GM12878 (cell line): ENCODE measurements around the gene LGALS13. TPM values are rescaled to one million over a fixed set of nuclear protein-coding genes. Genes with fewer than 3 reads are reported as not detected.

ENCODE experiments used
- ATAC-seq: fragments of 200-7000 bp; cut with Tn5 transposase; 3 replicates; pipeline ENCODE4 v1.9.1; 2020; ENCODE audit warnings: mild to moderate bottlenecking, moderate library complexity
- Bru-seq: library from RNA; stranded (reverse); fragments of 400-500 nt; gene quantifications from one replicate; lab custom pipeline; 2021; lab: Mats Ljungman, UMichigan
- BruChase-seq, 2 experiments: library from RNA; stranded (reverse); fragments of 400-500 nt; gene quantifications; one replicate each; lab custom pipeline; 2021; lab: Mats Ljungman, UMichigan
- BruUV-seq: library from RNA; stranded (reverse); fragments of 400-500 nt; replicated peaks from 2 replicates; lab custom pipeline; 2021; lab: Mats Ljungman, UMichigan
- CTCF ChIA-PET: fragments of 300-600 bp; sonication (Branson Sonifier 250); formaldehyde crosslinking; extraction: SDS; loops from one replicate; lab custom pipeline; 2021; ENCODE audit warnings: inconsistent platforms; lab: Yijun Ruan, JAX
- POLR2A ChIA-PET: fragments of 350-600 bp; formaldehyde crosslinking; extraction: SDS; loops from one replicate; lab custom pipeline; 2021; ENCODE audit warnings: inconsistent platforms; lab: Charles Lee
- RAD21 ChIA-PET: fragments of 300-600 bp; sonication (Branson Sonifier 250); formaldehyde crosslinking; loops from one replicate; lab custom pipeline; 2023; ENCODE audit warnings: antibody characterized with exemption; ENCODE audit not compliant: unreplicated experiment; lab: Charles Lee
- SMC1A ChIA-PET: fragments of 300-600 bp; sonication (Branson Sonifier 250); formaldehyde crosslinking; loops from one replicate; lab custom pipeline; 2023; ENCODE audit not compliant: unreplicated experiment, uncharacterized antibody; lab: Charles Lee
- DNase-seq: peaks from one replicate; pipeline ENCODE4 v3.0.0-alpha.2; 2011; ENCODE audit warnings: low read depth, low spot score
- FAIRE-seq: peaks from 3 replicates; lab custom pipeline; 2011; peaks lifted over from hg19 to GRCh38; lab: Jason Lieb, UNC
- H2AFZ ChIP-seq: 2 replicates; pipeline ENCODE4 v1.6.0; 2011; ENCODE audit warnings: low read depth, low read length, control low read depth; ENCODE audit not compliant: control insufficient read depth
- H3K27ac ChIP-seq: 2 replicates; pipeline ENCODE4 v1.5.1; 2011; ENCODE audit warnings: control low read depth; ENCODE audit not compliant: control insufficient read depth, insufficient read depth
- H3K27me3 ChIP-seq, 2 experiments: replicated peaks in 1 of 2; 2 replicates each; pipeline versions ENCODE4 v1.6.0 to v1.6.1; 2011; ENCODE audit warnings: low read length in 1 of 2; ENCODE audit not compliant: control insufficient read depth in 2 of 2, insufficient read depth in 2 of 2
- H3K36me3 ChIP-seq, 2 experiments: 2 replicates each; pipeline ENCODE4 v1.5.1; 2011; ENCODE audit warnings: low read length in 1 of 2; ENCODE audit not compliant: control insufficient read depth in 2 of 2, insufficient read depth in 2 of 2
- H3K4me1 ChIP-seq: 2 replicates; pipeline ENCODE4 v1.6.1; 2011; ENCODE audit warnings: mild to moderate bottlenecking, low read length, moderate library complexity, mixed read lengths; ENCODE audit not compliant: control insufficient read depth, insufficient read depth
- H3K4me2 ChIP-seq: 2 replicates; pipeline ENCODE4 v1.6.0; 2011; ENCODE audit warnings: control low read depth; ENCODE audit not compliant: control insufficient read depth, insufficient read depth
- H3K4me3 ChIP-seq: fragments of 200-600 bp; sonication (generic); 2 replicates; pipeline ENCODE4 v1.5.1; 2016
- H3K79me2 ChIP-seq: 2 replicates; pipeline ENCODE4 v1.6.0; 2011; ENCODE audit warnings: low read length; ENCODE audit not compliant: control insufficient read depth, insufficient read depth
- H3K9ac ChIP-seq: 2 replicates; pipeline ENCODE4 v1.8.0; 2011; ENCODE audit warnings: low read length, control low read depth, mixed read lengths; ENCODE audit not compliant: control insufficient read depth, insufficient read depth
- H3K9me3 ChIP-seq: replicated peaks from 3 replicates; pipeline ENCODE4 v1.5.1; 2011; ENCODE audit warnings: mild to moderate bottlenecking, low read length; ENCODE audit not compliant: control insufficient read depth, insufficient read depth
- H4K20me1 ChIP-seq: 2 replicates; pipeline ENCODE4 v1.6.0; 2011; ENCODE audit not compliant: control insufficient read depth, insufficient read depth
- BCL11A ChIP-seq: IDR thresholded peaks from 2 replicates; pipeline ENCODE4 v1.6.1; 2011; ENCODE audit warnings: low read depth, low read length
- BHLHE40 ChIP-seq, 2 experiments: fragments of 450-650 bp in 1 of 2; IDR thresholded peaks; 2 replicates each; pipeline ENCODE4 v1.6.1; 2011 to 2017; ENCODE audit warnings: low read depth in 2 of 2, borderline replicate concordance in 1 of 2, improper control_type of control experiment in 1 of 2, low read length in 1 of 2, mild to moderate bottlenecking in 1 of 2
- CEBPB ChIP-seq, 2 experiments: fragments of 150-350 bp in 1 of 2; IDR thresholded peaks; 2 replicates each; pipeline ENCODE4 v1.6.1; 2012 to 2014; ENCODE audit warnings: low read depth in 2 of 2, low read length in 2 of 2, borderline replicate concordance in 1 of 2, inconsistent platforms in 1 of 2
- HDAC2 ChIP-seq: fragments of 200-600 bp; sonication (generic); IDR thresholded peaks from 2 replicates; pipeline ENCODE4 v1.6.1; 2017
- MYB ChIP-seq: fragments of 150-350 bp; IDR thresholded peaks from 2 replicates; pipeline ENCODE4 v1.6.1; 2014; ENCODE audit warnings: mild to moderate bottlenecking, low read depth, low read length, borderline replicate concordance
- PRDM15 ChIP-seq: fragments of 450-650 bp; formaldehyde crosslinking; IDR thresholded peaks from 2 replicates; pipeline ENCODE4 v1.4.0; 2020; ENCODE audit warnings: mild to moderate bottlenecking, moderate library complexity
- RB1 ChIP-seq: fragments of 450-650 bp; formaldehyde crosslinking; IDR thresholded peaks from 2 replicates; pipeline ENCODE4 v1.6.1; 2017; ENCODE audit warnings: mild to moderate bottlenecking, borderline replicate concordance
- SMAD1 ChIP-seq: fragments of 450-650 bp; IDR thresholded peaks from 2 replicates; pipeline ENCODE4 v1.6.1; 2018; ENCODE audit warnings: mild to moderate bottlenecking, low read depth; ENCODE audit not compliant: partially characterized antibody
- STAT3 ChIP-seq: IDR thresholded peaks from 2 replicates; pipeline ENCODE4 v1.6.1; 2011; ENCODE audit warnings: low read depth, low read length, improper control_type of control experiment
- ZNF274 ChIP-seq: IDR thresholded peaks from one replicate; pipeline ENCODE4 v1.8.0; 2011; ENCODE audit not compliant: insufficient read length, insufficient read depth
- ZZZ3 ChIP-seq: IDR thresholded peaks from 2 replicates; pipeline ENCODE4 v1.6.1; 2011; ENCODE audit warnings: low read depth; ENCODE audit not compliant: control insufficient read depth, insufficient read length
- WGBS: methylation state at CpG from one replicate; pipeline ENCODE4 v1.1.6; 2016; ENCODE audit warnings: low lambda C conversion rate; ENCODE audit not compliant: insufficient replicate concordance, insufficient coverage; ENCODE audit errors: missing lambda C conversion rate; 5-methylcytosine and 5-hydroxymethylcytosine counted together
- in situ Hi-C: fragments of 300-500 bp; cut with MboI; formaldehyde crosslinking; loops from 9 replicates; pipeline ENCODE4 v1.14.3; 2018; ENCODE audit warnings: mixed read lengths
- intact Hi-C: fragments of 100-400 bp; cut with micrococcal nuclease; formaldehyde crosslinking; loops from one replicate; pipeline ENCODE4 v1.14.2; 2022; ENCODE audit not compliant: unreplicated experiment
- long read RNA-seq, 2 experiments: library from polyadenylated mRNA; unstranded; transcript quantifications; one replicate each; pipeline ENCODE4 v2.0.0, GENCODE V29; 2019 to 2020
- polyA minus RNA-seq, 3 experiments: library from RNA; depleted of rRNA, polyadenylated mRNA; stranded (reverse); fragments of >200 nt; gene quantifications; 2 replicates each; pipeline ENCODE4 v1.2.3, GENCODE V29; 2011
- polyA plus RNA-seq, 11 experiments: library from polyadenylated mRNA; depleted of rRNA in 4 of 11; unstranded in 6 of 11; stranded (reverse) in 5 of 11; fragments of >200 nt; fragmentation: Nextera tagmentation in 4 of 11; fragmentation: Illumina TruSeq in 1 of 11; extraction: Ambion mirVana in 4 of 11; extraction: Trizol in 1 of 11; gene quantifications; 1 replicate in 1 of 11; 2 replicates in 10 of 11; pipeline versions ENCODE4 v1.2.1 to v1.2.3, GENCODE V29; 2011 to 2016; ENCODE audit warnings: inconsistent platforms in 2 of 11, missing spikeins in 2 of 11, low read depth in 1 of 11
- total RNA-seq, 4 experiments: library from RNA; depleted of rRNA in 3 of 4; stranded (reverse); fragments of >200 nt in 3 of 4; fragmentation: Illumina TruSeq in 1 of 4; extraction: Trizol in 1 of 4; gene quantifications; 2 replicates each; pipeline versions ENCODE4 v1.2.1 to v1.2.3, GENCODE V29; 2013 to 2021
- TF ChIP-seq, protein P1 (sequence below): IDR thresholded peaks from 2 replicates; pipeline ENCODE4 v1.6.1; 2011; ENCODE audit warnings: borderline replicate concordance, low read depth, mild to moderate bottlenecking, moderate library complexity, low read length; ENCODE audit not compliant: insufficient read depth, poor library complexity, severe bottlenecking

The LGALS13 gene, protein sequence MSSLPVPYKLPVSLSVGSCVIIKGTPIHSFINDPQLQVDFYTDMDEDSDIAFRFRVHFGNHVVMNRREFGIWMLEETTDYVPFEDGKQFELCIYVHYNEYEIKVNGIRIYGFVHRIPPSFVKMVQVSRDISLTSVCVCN
- not detected in 2 replicates for total RNA-seq (2013; cell fraction: nucleolus; rRNA removed)
- total RNA-seq (2014; rRNA removed) (not detected in 2 replicates), total RNA-seq (2014; rRNA removed; fragmentation: Illumina TruSeq; extraction: Trizol) (not detected in 2 replicates), total RNA-seq (2021) (not detected in 2 replicates), polyA plus RNA-seq (2011; rRNA removed) (not detected in 2 replicates), polyA plus RNA-seq (2014; fragmentation: Illumina TruSeq; extraction: Trizol) (not detected in 2 replicates), polyA plus RNA-seq (2014; fragmentation: Nextera tagmentation; extraction: Ambion mirVana) (not detected), polyA plus RNA-seq (2014; rRNA removed) (not detected in 2 replicates), polyA plus RNA-seq (2016; fragmentation: Nextera tagmentation; extraction: Ambion mirVana) (not detected), polyA minus RNA-seq (2011; rRNA and poly(A)+ RNA removed) (not detected in 2 replicates), Bru-seq, nascent RNA (not detected), BruChase-seq, experiment 1, labeled RNA remaining after a 6-hour chase (not detected), BruChase-seq, experiment 2, labeled RNA remaining after a 2-hour chase (not detected)
- not detected for polyA plus RNA-seq (2011; ENCODE audit: low read depth)
- not detected in 2 replicates for polyA plus RNA-seq (2011; cell fraction: cytosol; rRNA removed)
- not detected in 2 replicates for polyA plus RNA-seq (2011; cell fraction: nucleus; rRNA removed)
- not detected in 2 replicates for polyA plus RNA-seq (2012)
- not detected in 2 replicates for polyA minus RNA-seq (2011; cell fraction: cytosol; rRNA and poly(A)+ RNA removed)
- polyA minus RNA-seq (2011; cell fraction: nucleus; rRNA and poly(A)+ RNA removed) = not detected in 2 replicates
- long read RNA-seq, experiment 1 = 0 reads
- long read RNA-seq, experiment 2 = 0 reads

DNA sequence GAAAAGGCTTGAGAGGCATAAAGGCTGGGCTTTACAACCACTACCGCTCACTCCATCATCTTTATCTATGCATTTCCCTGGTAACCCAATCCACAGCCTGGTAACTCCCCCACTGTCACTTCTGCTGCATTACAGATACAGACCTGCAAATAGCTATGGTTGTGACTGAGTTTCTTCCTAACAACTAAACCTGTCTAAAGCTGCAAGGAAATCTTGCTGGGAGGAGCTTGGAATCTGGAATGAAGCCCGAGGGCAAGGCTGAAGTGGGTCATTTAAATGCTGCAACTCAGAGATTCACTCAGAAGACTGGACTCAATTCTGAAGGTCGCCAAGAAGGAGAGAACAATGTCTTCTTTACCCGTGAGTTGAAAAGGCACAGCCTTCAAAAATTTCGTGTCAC is at the start of gene LGALS13:
Gene LGALS13 (plus strand): TSS at position 301 of the 400 bp plus-strand sequence. CDS start 45 bp downstream, at position 346.
- CTCF ChIA-PET = no interaction called here
- no peak within 1 kb of the TSS for H3K4me3 ChIP-seq
- no peak for FAIRE-seq
- TF ChIP-seq PRDM15 (no peak), ZNF274 (no peak), SMAD1 (no peak), ZZZ3 (no peak), MYB (no peak), CEBPB (IDR thresholded peaks at IDR 0.05; ENCODE audit: borderline replicate concordance in 1 of 2, low read depth in 2 of 2, low read length in 2 of 2) (no peak), STAT3 (no peak), BHLHE40 (IDR thresholded peaks at IDR 0.05; ENCODE audit: borderline replicate concordance in 1 of 2, low read depth in 2 of 2, low read length in 1 of 2) (no peak), RB1 (no peak), BCL11A (no peak), HDAC2 (no peak)
- TF ChIP-seq, protein P1, sequence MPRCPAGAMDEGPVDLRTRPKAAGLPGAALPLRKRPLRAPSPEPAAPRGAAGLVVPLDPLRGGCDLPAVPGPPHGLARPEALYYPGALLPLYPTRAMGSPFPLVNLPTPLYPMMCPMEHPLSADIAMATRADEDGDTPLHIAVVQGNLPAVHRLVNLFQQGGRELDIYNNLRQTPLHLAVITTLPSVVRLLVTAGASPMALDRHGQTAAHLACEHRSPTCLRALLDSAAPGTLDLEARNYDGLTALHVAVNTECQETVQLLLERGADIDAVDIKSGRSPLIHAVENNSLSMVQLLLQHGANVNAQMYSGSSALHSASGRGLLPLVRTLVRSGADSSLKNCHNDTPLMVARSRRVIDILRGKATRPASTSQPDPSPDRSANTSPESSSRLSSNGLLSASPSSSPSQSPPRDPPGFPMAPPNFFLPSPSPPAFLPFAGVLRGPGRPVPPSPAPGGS = no peak

More for the DNA sequence above, at the start of gene LGALS13:
- Histone ChIP-seq H3K79me2 (no peaks in the 10 kb centered on the region), H4K20me1 (no peaks in the 10 kb centered on the region), H3K4me1 (no peaks in the 10 kb centered on the region), H3K4me2 (no peak within 1 kb of the TSS), H3K27me3 (peaks cover 0 to 2% of the 10 kb centered on the region in 2 experiments; a peak in 1 of 4 replicates), H3K9me3 (no peaks in the 10 kb centered on the region; the same call in 1 of the 3 replicates), H3K36me3 (no peaks in the 10 kb centered on the region), H3K9ac (no peak within 1 kb of the TSS), H3K27ac (no peak within 1 kb of the TSS), H2AFZ (no peak within 1 kb of the TSS)
- intact Hi-C loops (no loop called here), in situ Hi-C loops (no loop called here)
- DNase-seq = no peak
- no peak for ATAC-seq
- no TSS peak for BruUV-seq
- ChIA-PET SMC1A (no interaction called here), RAD21 (no interaction called here), POLR2A (no interaction called here)
- WGBS = 8% methylated on average over 5 of the region's 5 CpGs
